H9 (cell line): ENCODE results near the gene CD68. TPM values are rescaled to one million over a fixed set of nuclear protein-coding genes. Genes with fewer than 3 reads are reported as not detected.

Source experiments
- DNase-seq: peaks from one replicate; pipeline ENCODE4 v3.0.0-alpha.2; 2017
- H2AFZ ChIP-seq: one replicate; pipeline ENCODE4 v1.6.1; 2013; ENCODE audit warnings: mild to moderate bottlenecking, low read length, control low read depth, moderate library complexity
- H2AK5ac ChIP-seq: 2 replicates; pipeline ENCODE4 v1.6.1; 2013; ENCODE audit warnings: low read length, control low read depth, mixed read lengths; ENCODE audit not compliant: insufficient read length
- H2BK120ac ChIP-seq: one replicate; pipeline ENCODE4 v1.6.1; 2013; ENCODE audit warnings: low read depth, mild to moderate bottlenecking, low read length, control low read depth, inconsistent platforms; ENCODE audit not compliant: poor library complexity, severe bottlenecking
- H2BK12ac ChIP-seq: 2 replicates; pipeline ENCODE4 v1.6.1; 2013; ENCODE audit warnings: low read length, control low read depth, mixed read lengths, low read depth; ENCODE audit not compliant: insufficient read length
- H2BK15ac ChIP-seq: 2 replicates; pipeline ENCODE4 v1.6.1; 2013; ENCODE audit warnings: low read depth, low read length, control low read depth
- H2BK20ac ChIP-seq: one replicate; pipeline ENCODE4 v1.6.1; 2013; ENCODE audit warnings: low read depth, mild to moderate bottlenecking, low read length, control low read depth, inconsistent platforms; ENCODE audit not compliant: poor library complexity, severe bottlenecking
- H2BK5ac ChIP-seq: 2 replicates; pipeline ENCODE4 v1.6.1; 2013; ENCODE audit warnings: low read length, control low read depth, mixed read lengths; ENCODE audit not compliant: insufficient read length
- H3K14ac ChIP-seq: 2 replicates; pipeline ENCODE4 v1.6.1; 2013; ENCODE audit warnings: low read length, control low read depth; ENCODE audit not compliant: insufficient read depth
- H3K18ac ChIP-seq: 2 replicates; pipeline ENCODE4 v1.6.1; 2013; ENCODE audit warnings: low read depth, mild to moderate bottlenecking, mixed read lengths, low read length, control low read depth; ENCODE audit not compliant: insufficient read length
- H3K23ac ChIP-seq: 2 replicates; pipeline ENCODE4 v1.6.1; 2013; ENCODE audit warnings: low read length, control low read depth, mixed read lengths, low read depth; ENCODE audit not compliant: insufficient read length
- H3K23me2 ChIP-seq: 2 replicates; pipeline ENCODE4 v1.6.1; 2013; ENCODE audit warnings: low read depth, mild to moderate bottlenecking, mixed read lengths, low read length, control low read depth; ENCODE audit not compliant: insufficient read length, poor library complexity, severe bottlenecking
- H3K27ac ChIP-seq: 2 replicates; pipeline ENCODE4 v1.5.1; 2013; ENCODE audit warnings: low read length, control low read depth, mixed read lengths, low read depth; ENCODE audit not compliant: insufficient read length
- H3K27me3 ChIP-seq: 2 replicates; pipeline ENCODE4 v1.6.1; 2013; ENCODE audit warnings: low read length, control low read depth, inconsistent platforms; ENCODE audit not compliant: insufficient read depth
- H3K4ac ChIP-seq: 2 replicates; pipeline ENCODE4 v1.6.1; 2013; ENCODE audit warnings: low read depth, mild to moderate bottlenecking, control low read depth, inconsistent platforms, low read length, moderate library complexity
- H3K4me1 ChIP-seq: 2 replicates; pipeline ENCODE4 v1.6.1; 2013; ENCODE audit warnings: low read length, control low read depth, inconsistent platforms; ENCODE audit not compliant: insufficient read depth
- H3K4me2 ChIP-seq: 2 replicates; pipeline ENCODE4 v1.6.1; 2013; ENCODE audit warnings: low read length, control low read depth, mixed read lengths; ENCODE audit not compliant: insufficient read length, insufficient read depth
- H3K56ac ChIP-seq: 2 replicates; pipeline ENCODE4 v1.6.1; 2013; ENCODE audit warnings: low read depth, mild to moderate bottlenecking, mixed read lengths, low read length, control low read depth; ENCODE audit not compliant: insufficient read length
- H3K79me1 ChIP-seq: 2 replicates; pipeline ENCODE4 v1.6.1; 2013; ENCODE audit warnings: low read depth, mild to moderate bottlenecking, moderate library complexity, low read length, control low read depth, inconsistent platforms; ENCODE audit not compliant: insufficient read depth, poor library complexity, severe bottlenecking
- H3K79me2 ChIP-seq: 2 replicates; pipeline ENCODE4 v1.6.1; 2013; ENCODE audit warnings: low read length, control low read depth, inconsistent platforms; ENCODE audit not compliant: insufficient read depth
- H3K9ac ChIP-seq: 2 replicates; pipeline ENCODE4 v1.6.1; 2013; ENCODE audit warnings: low read length, control low read depth, mixed read lengths; ENCODE audit not compliant: insufficient read length; ENCODE audit errors: extremely low read depth
- H3K9me3 ChIP-seq: one replicate; pipeline ENCODE4 v1.6.1; 2013; ENCODE audit warnings: low read depth, low read length, inconsistent platforms; ENCODE audit not compliant: control insufficient read depth
- H3T11ph ChIP-seq: one replicate; pipeline ENCODE4 v1.6.1; 2013; ENCODE audit warnings: mild to moderate bottlenecking, low read length, control low read depth, inconsistent platforms
- H4K20me1 ChIP-seq: one replicate; pipeline ENCODE4 v1.6.1; 2013; ENCODE audit not compliant: control insufficient read depth, insufficient read length, insufficient read depth
- H4K5ac ChIP-seq: 2 replicates; pipeline ENCODE4 v1.6.1; 2013; ENCODE audit warnings: low read depth, mild to moderate bottlenecking, mixed read lengths, low read length, control low read depth; ENCODE audit not compliant: insufficient read length
- H4K8ac ChIP-seq: replicated peaks from 2 replicates; pipeline ENCODE4 v1.6.1; 2013; ENCODE audit warnings: low read length, control low read depth, mixed read lengths, low read depth; ENCODE audit not compliant: insufficient read length
- H4K91ac ChIP-seq: 2 replicates; pipeline ENCODE4 v1.6.1; 2013; ENCODE audit warnings: low read depth, mild to moderate bottlenecking, moderate library complexity, mixed read lengths, low read length, control low read depth; ENCODE audit not compliant: insufficient read length
- H3K27ac Mint-ChIP-seq, 3 experiments: 2 replicates in 2 of 3; 3 replicates in 1 of 3; pipeline ENCODE4 v1.8.0; 2020 to 2021; ENCODE audit warnings: mixed read lengths in 3 of 3, mild to moderate bottlenecking in 1 of 3, moderate library complexity in 1 of 3
- H3K27me3 Mint-ChIP-seq: 2 replicates; pipeline ENCODE4 v1.8.0; 2021; ENCODE audit warnings: low read depth, mild to moderate bottlenecking, moderate library complexity, mixed read lengths
- H3K36me3 Mint-ChIP-seq, 3 experiments: 2 replicates in 2 of 3; 3 replicates in 1 of 3; pipeline ENCODE4 v1.8.0; 2020 to 2021; ENCODE audit warnings: low read depth in 3 of 3, mixed read lengths in 3 of 3; ENCODE audit not compliant: insufficient read depth in 1 of 3
- H3K4me1 Mint-ChIP-seq, 2 experiments: 2 replicates each; pipeline ENCODE4 v1.8.0; 2020; ENCODE audit warnings: mixed read lengths in 2 of 2
- H3K4me3 Mint-ChIP-seq, 2 experiments: 2 replicates in 1 of 2; 3 replicates in 1 of 2; pipeline ENCODE4 v1.8.0; 2020 to 2021; ENCODE audit warnings: mild to moderate bottlenecking in 2 of 2, mixed read lengths in 2 of 2, moderate library complexity in 1 of 2
- H3K9me3 Mint-ChIP-seq, 2 experiments: 2 replicates in 1 of 2; 3 replicates in 1 of 2; pipeline ENCODE4 v1.8.0; 2020; ENCODE audit warnings: mild to moderate bottlenecking in 2 of 2, mixed read lengths in 2 of 2, moderate library complexity in 1 of 2
- CTCF ChIP-seq: fragments of 200-600 bp; sonication (generic); conservative IDR thresholded peaks from 3 replicates; pipeline ENCODE4 v1.8.0; 2021; ENCODE audit warnings: antibody characterized with exemption, mild to moderate bottlenecking
- WGBS: extraction: QIAGEN DNeasy Blood & Tissue Kit; methylation state at CpG from one replicate; pipeline ENCODE4 v1.1.7; 2013; ENCODE audit warnings: missing lambda C conversion rate, low lambda C conversion rate, mixed read lengths; ENCODE audit not compliant: insufficient read length; ENCODE audit errors: extremely low coverage; 5-methylcytosine and 5-hydroxymethylcytosine counted together
- total RNA-seq: library from RNA; stranded (reverse); gene quantifications from 2 replicates; pipeline ENCODE4 v1.2.1, GENCODE V29; 2021

CD68 gene
- total RNA-seq, 1 experiment from 2014 or later, result 0.42 TPM

- Histone ChIP-seq H3K27ac (no peak overlapping the region), H3K4ac (no peak overlapping the region), H4K20me1 (no peaks in the 10 kb centered on the region), H2AFZ (no peak overlapping the region), H3T11ph (no peak overlapping the region), H3K18ac (no peak overlapping the region), H2BK12ac (no peak overlapping the region), H3K79me2 (peaks cover 21% of the 10 kb centered on the region; the same call in 1 of the 2 replicates), H3K9ac (no peak overlapping the region), H3K56ac (no peak overlapping the region), H3K23me2 (no peaks in the 10 kb centered on the region), H3K27me3 (no peaks in the 10 kb centered on the region), H4K5ac (no peak overlapping the region), H3K79me1 (peaks cover 2% of the 10 kb centered on the region), H4K8ac (no peak overlapping the region), H2BK20ac (no peak overlapping the region), H3K23ac (no peak overlapping the region), H3K9me3 (no peaks in the 10 kb centered on the region), H4K91ac (no peak overlapping the region), H2BK5ac (no peak overlapping the region), H2BK120ac (no peak overlapping the region), H3K4me1 (0 out of 2 replicates have a peak, but pooled peaks cover 4% of the 10 kb centered on the region), H3K14ac (no peak overlapping the region), H3K4me2 (no peak overlapping the region), H2BK15ac (no peak overlapping the region), H2AK5ac (no peak overlapping the region)
- Mint-ChIP-seq H3K27ac (peak overlapping the region in 2 of 3 experiments; percentile 74 to 96; a peak in 3 of 7 replicates), H3K36me3 (peaks cover 53 to 83% (median 66%) of the 10 kb centered on the region in 3 experiments), H3K4me1 (peaks cover 53 to 56% of the 10 kb centered on the region in 2 experiments), H3K4me3 (peak overlapping the region; percentile 12 to 24), H3K27me3 (peaks cover 10% of the 10 kb centered on the region), H3K9me3 (peaks cover 3 to 7% of the 10 kb centered on the region in 2 experiments; a peak in 3 of 5 replicates)
- WGBS, result no CpG with 5 or more reads among the region's 17 CpGs
- TF ChIP-seq CTCF, result no peak
- DNase-seq, result no peak
Observed at GRCh38 chr17:7577327-7578199, 1.9 kb upstream of the CD68 start.
